Right lobe of liver (tissue), 6 donors: ENCODE results near the gene B4GALT5. TPM values are rescaled to one million over a fixed set of nuclear protein-coding genes. Genes with fewer than 3 reads are reported as not detected.

Experiments used
- ATAC-seq, 4 donors: fragments of 200-7000 bp; cut with Tn5 transposase; one replicate each; pipeline ENCODE4 v1.9.1; 2020; ENCODE audit warnings: mild to moderate bottlenecking in 4 of 4, moderate library complexity in 4 of 4
- DNase-seq, 3 donors: peaks; one replicate each; pipeline ENCODE4 v3.0.0-alpha.2; 2020
- H3K27ac ChIP-seq, 3 donors: fragments of 200-600 bp; one replicate each; pipeline ENCODE4 v1.8.0; 2022
- H3K27me3 ChIP-seq, 2 donors: fragments of 200-600 bp; one replicate each; pipeline ENCODE4 v1.8.0; 2022
- H3K36me3 ChIP-seq, 4 donors: fragments of 200-600 bp; sonication (generic) in 1 of 4; one replicate each; pipeline versions ENCODE4 v1.5.1 to v1.8.0; 2017 to 2022; ENCODE audit warnings: control low read depth in 1 of 4
- H3K4me1 ChIP-seq, 4 donors: fragments of 200-600 bp; sonication (generic) in 1 of 4; one replicate each; pipeline versions ENCODE4 v1.5.1 to v1.8.0; 2017 to 2022; ENCODE audit warnings: control low read depth in 1 of 4
- H3K4me3 ChIP-seq, 3 donors: fragments of 200-600 bp; one replicate each; pipeline ENCODE4 v1.8.0; 2022
- H3K9me3 ChIP-seq, 4 donors: fragments of 200-600 bp; sonication (generic) in 1 of 4; one replicate each; pipeline versions ENCODE4 v1.5.1 to v1.8.0; 2017 to 2022; ENCODE audit warnings: control low read depth in 1 of 4
- POLR2A ChIP-seq: fragments of 450-650 bp; IDR thresholded peaks from one replicate; pipeline ENCODE4 v1.6.1; 2017; ENCODE audit warnings: antibody characterized with exemption, mild to moderate bottlenecking
- WGBS: methylation state at CpG from one replicate; pipeline ENCODE4 v1.1.6; 2018; ENCODE audit warnings: low coverage, low lambda C conversion rate; ENCODE audit not compliant: insufficient coverage; ENCODE audit errors: missing lambda C conversion rate; 5-methylcytosine and 5-hydroxymethylcytosine counted together
- intact Hi-C, 2 donors: fragments of 100-400 bp; cut with DNase I; formaldehyde crosslinking; loops; one replicate each; pipeline versions ENCODE4 v1.11.2 to v1.14.1; 2022
- total RNA-seq, 6 experiments: library from RNA; depleted of rRNA in 2 of 6; stranded (reverse); fragments of >200 nt in 2 of 6; fragmentation: NEBNext Ultra II Directional in 3 of 6; extraction: Animal tissue kit (Norgen Biotek cat#: 25700) in 3 of 6; gene quantifications; one replicate each; pipeline versions ENCODE4 v1.1.0 to v1.2.4, GENCODE V29; 2016 to 2023
- TF ChIP-seq, protein P1 (sequence below), 4 donors: fragments of 200-600 bp in 3 of 4; fragments of 450-650 bp in 1 of 4; IDR thresholded peaks; one replicate each; pipeline versions ENCODE4 v1.5.1 to v1.8.0; 2016 to 2022; ENCODE audit warnings: antibody characterized with exemption in 4 of 4, mild to moderate bottlenecking in 2 of 4
- donor health status: DM: no; HTN: yes; CAD: no.
- donor health status: DM: no; HTN: no; CAD: no.
- donor health status: DM: no; HTN: no; CAD: no.
- donor health status: DM: no; HTN: yes; CAD: no.
- donor health status: DM: no; HTN: yes; CAD: no.

B4GALT5 gene
- total RNA-seq, 6 experiments from 2014 or later, result 9.5 to 32.6 (median 15.5) TPM

DNA sequence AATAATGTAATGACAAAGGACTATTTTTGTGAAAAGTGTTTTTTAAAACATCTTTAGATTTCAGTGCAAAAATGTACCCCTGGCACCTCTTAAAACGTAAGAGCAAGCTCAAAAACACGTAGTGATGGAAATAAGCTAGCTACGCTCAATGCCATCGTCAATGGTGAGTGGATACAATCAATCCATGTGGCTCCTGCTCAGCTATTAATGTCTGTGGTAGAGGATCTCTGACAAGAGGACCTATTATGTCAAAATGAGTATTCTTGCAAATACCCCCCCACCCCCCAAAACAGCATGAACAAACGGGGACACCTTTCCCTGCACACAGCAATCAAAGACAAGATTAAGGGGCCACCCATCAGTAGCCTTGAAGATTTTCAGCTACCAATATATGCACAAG lies 80.7 kb downstream of the B4GALT5 start:
- no peaks in the 10 kb centered on the region for H3K27me3 ChIP-seq
- DNase-seq (no peak), ATAC-seq (no peak)
- H3K9me3 ChIP-seq, result no peaks in the 10 kb centered on the region
- no peak overlapping the region for H3K27ac ChIP-seq
- no peak for TF ChIP-seq POLR2A
- TF ChIP-seq, protein P1, sequence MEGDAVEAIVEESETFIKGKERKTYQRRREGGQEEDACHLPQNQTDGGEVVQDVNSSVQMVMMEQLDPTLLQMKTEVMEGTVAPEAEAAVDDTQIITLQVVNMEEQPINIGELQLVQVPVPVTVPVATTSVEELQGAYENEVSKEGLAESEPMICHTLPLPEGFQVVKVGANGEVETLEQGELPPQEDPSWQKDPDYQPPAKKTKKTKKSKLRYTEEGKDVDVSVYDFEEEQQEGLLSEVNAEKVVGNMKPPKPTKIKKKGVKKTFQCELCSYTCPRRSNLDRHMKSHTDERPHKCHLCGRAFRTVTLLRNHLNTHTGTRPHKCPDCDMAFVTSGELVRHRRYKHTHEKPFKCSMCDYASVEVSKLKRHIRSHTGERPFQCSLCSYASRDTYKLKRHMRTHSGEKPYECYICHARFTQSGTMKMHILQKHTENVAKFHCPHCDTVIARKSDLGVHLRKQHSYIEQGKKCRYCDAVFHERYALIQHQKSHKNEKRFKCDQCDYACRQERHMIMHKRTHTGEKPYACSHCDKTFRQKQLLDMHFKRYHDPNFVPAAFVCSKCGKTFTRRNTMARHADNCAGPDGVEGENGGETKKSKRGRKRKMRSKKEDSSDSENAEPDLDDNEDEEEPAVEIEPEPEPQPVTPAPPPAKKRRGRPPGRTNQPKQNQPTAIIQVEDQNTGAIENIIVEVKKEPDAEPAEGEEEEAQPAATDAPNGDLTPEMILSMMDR (IDR thresholded peaks at IDR 0.05), result no peak
- 97% methylated on average over 5 of the region's 5 CpGs for WGBS
- H3K4me1 ChIP-seq, result peaks cover 0 to 13% (median 0%) of the 10 kb centered on the region in 4 donors
- H3K36me3 ChIP-seq, result peaks cover 1 to 34% (median 9%) of the 10 kb centered on the region in 4 donors
- intact Hi-C loops, result no loop called here
- H3K4me3 ChIP-seq, result no peak overlapping the region

GRCh38 chr20:49631856-49632418 lies 81.7 kb downstream of the B4GALT5 start:
- H3K27me3 ChIP-seq, result no peaks in the 10 kb centered on the region
- H3K4me3 ChIP-seq, result no peak overlapping the region
- H3K36me3 ChIP-seq, result peaks cover 0 to 23% (median 6%) of the 10 kb centered on the region in 4 donors
- ATAC-seq, result no peak
- peaks cover 0 to 13% (median 0%) of the 10 kb centered on the region in 4 donors for H3K4me1 ChIP-seq
- no peak overlapping the region for H3K27ac ChIP-seq
- H3K9me3 ChIP-seq, result no peaks in the 10 kb centered on the region
- DNase-seq, result no peak
- TF ChIP-seq, protein P1 (IDR thresholded peaks at IDR 0.05), result no peak
- no peak for TF ChIP-seq POLR2A
- intact Hi-C loops, result no loop called here
- WGBS, result 89% methylated on average over 9 of the region's 15 CpGs

DNA sequence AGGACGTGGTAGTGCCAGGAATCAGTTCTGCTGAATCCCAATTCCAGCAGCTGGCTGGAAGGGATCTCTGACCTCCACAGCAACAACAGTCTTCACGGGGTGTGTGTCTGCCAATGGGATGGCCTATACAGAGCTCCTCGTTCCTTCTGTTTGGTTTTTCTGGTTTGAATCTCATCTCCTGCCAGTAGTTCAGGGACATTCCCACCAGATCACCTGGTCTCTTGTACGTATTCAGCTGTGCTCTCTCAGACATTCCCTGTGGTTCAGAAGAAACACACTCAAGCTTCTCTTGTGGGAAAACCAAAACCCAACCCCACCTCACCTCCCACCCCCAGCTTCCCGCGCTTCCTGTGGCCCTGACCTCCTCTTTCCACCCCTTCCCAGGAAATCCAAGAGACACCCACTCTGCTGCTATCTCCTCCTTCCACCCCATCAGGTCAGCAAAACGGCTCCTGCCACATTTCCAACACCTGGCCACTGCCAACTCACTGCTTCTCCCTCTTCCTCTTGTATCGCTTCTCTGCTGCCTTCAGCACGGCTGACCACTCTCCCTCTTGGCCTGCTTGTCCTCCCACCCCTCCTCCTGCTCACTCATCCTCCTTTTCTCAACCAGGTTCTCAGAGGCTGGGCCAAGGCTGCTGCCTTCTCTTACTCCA lies 82.5 kb downstream of the B4GALT5 start:
- intact Hi-C loops, result no loop called here
- ATAC-seq, result peak; percentile 65 to 87 (median 74)
- H3K4me3 ChIP-seq, result no peak overlapping the region
- peak overlapping the region in 1 of 3 donors; percentile 61 for H3K27ac ChIP-seq
- peaks cover 0 to 13% (median 0%) of the 10 kb centered on the region in 4 donors for H3K4me1 ChIP-seq
- DNase-seq, result no peak
- TF ChIP-seq POLR2A, result no peak
- TF ChIP-seq, protein P1 (IDR thresholded peaks at IDR 0.05), result no peak
- 39% methylated on average over 9 of the region's 9 CpGs for WGBS
- H3K36me3 ChIP-seq, result peaks cover 0 to 18% (median 5%) of the 10 kb centered on the region in 4 donors
- H3K27me3 ChIP-seq, result no peaks in the 10 kb centered on the region
- H3K9me3 ChIP-seq, result no peaks in the 10 kb centered on the region

- Histone ChIP-seq H3K9me3 (no peaks in the 10 kb centered on the region), H3K27ac (peak overlapping the region in 1 of 3 donors; percentile 61), H3K4me3 (no peak overlapping the region), H3K36me3 (peaks cover 0 to 11% (median 1%) of the 10 kb centered on the region in 4 donors), H3K4me1 (peaks cover 0 to 20% (median 0%) of the 10 kb centered on the region in 4 donors), H3K27me3 (no peaks in the 10 kb centered on the region)
- ATAC-seq, result no peak
- DNase-seq, result no peak
- TF ChIP-seq POLR2A, result no peak
- TF ChIP-seq, protein P1 (IDR thresholded peaks at IDR 0.05), result no peak
- intact Hi-C loops, result no loop called here
- WGBS, result 81% methylated on average over 6 of the region's 10 CpGs
Measured at GRCh38 chr20:49630396-49630951, 83.2 kb downstream of the B4GALT5 start.
